Aorta (tissue), 5 donors: ENCODE data around the gene ANTXRL. TPM values are rescaled to one million over a fixed set of nuclear protein-coding genes. Genes with fewer than 3 reads are reported as not detected.
A peak's percentile ranks its signal among the peaks of the same experiment; 100 is the strongest.
"Not testable (repeated sequence)": the region's sequence is repeated elsewhere in the genome, so short reads cannot be mapped to it uniquely, and the experiment has no call there.

Source experiments
- ATAC-seq: fragments of 200-7000 bp; cut with Tn5 transposase; one replicate; pipeline ENCODE4 v1.9.1; 2022; ENCODE audit warnings: moderate library complexity; ENCODE audit not compliant: low FRiP score
- DNase-seq, 2 donors: peaks; one replicate each; pipeline ENCODE4 v3.0.0-alpha.2; 2020
- H3K27ac ChIP-seq, 2 donors: one replicate each; pipeline ENCODE4 v1.5.1; 2013; ENCODE audit warnings: low read length in 2 of 2, mild to moderate bottlenecking in 2 of 2, moderate library complexity in 2 of 2, control low read depth in 1 of 2, inconsistent platforms in 1 of 2, low read depth in 1 of 2
- H3K27me3 ChIP-seq, 2 donors: one replicate each; pipeline ENCODE4 v1.6.1; 2013; ENCODE audit warnings: control low read depth in 1 of 2, low read length in 1 of 2, mild to moderate bottlenecking in 1 of 2, moderate library complexity in 1 of 2; ENCODE audit not compliant: insufficient read depth in 2 of 2, control insufficient read depth in 1 of 2
- H3K36me3 ChIP-seq, 2 donors: one replicate each; pipeline ENCODE4 v1.6.1; 2013; ENCODE audit warnings: control low read depth in 1 of 2, low read length in 1 of 2, mild to moderate bottlenecking in 1 of 2; ENCODE audit not compliant: insufficient read depth in 2 of 2, control insufficient read depth in 1 of 2
- H3K4me1 ChIP-seq, 2 donors: one replicate each; pipeline ENCODE4 v1.6.1; 2013; ENCODE audit warnings: low read length in 2 of 2, control low read depth in 1 of 2, mild to moderate bottlenecking in 1 of 2, moderate library complexity in 1 of 2; ENCODE audit not compliant: insufficient read depth in 2 of 2, control insufficient read depth in 1 of 2
- H3K4me3 ChIP-seq, 2 donors: one replicate each; pipeline ENCODE4 v1.5.1; 2013; ENCODE audit warnings: low read length in 2 of 2, control low read depth in 1 of 2, mild to moderate bottlenecking in 1 of 2
- H3K9me3 ChIP-seq: one replicate; pipeline ENCODE4 v1.6.1; 2013; ENCODE audit warnings: mild to moderate bottlenecking, low read length; ENCODE audit not compliant: control insufficient read depth
- WGBS, 2 donors: extraction: QIAGEN DNeasy Blood & Tissue Kit; methylation state at CpG; one replicate each; pipeline ENCODE4 v1.1.7; 2013; 5-methylcytosine and 5-hydroxymethylcytosine counted together
- intact Hi-C, 2 donors: fragments of 100-400 bp; cut with DNase I; formaldehyde crosslinking; loops; one replicate each; pipeline versions ENCODE4 v1.14.2 to v1.15.0; 2022
- polyA plus RNA-seq, 2 donors: library from polyadenylated mRNA; stranded (reverse); fragments of 200-250 nt; gene quantifications; one replicate each; pipeline ENCODE4 v1.2.3, GENCODE V29; 2013
- total RNA-seq, 2 donors: library from RNA; stranded (reverse); fragmentation: NEBNext Ultra II Directional; extraction: Animal tissue kit (Norgen Biotek cat#: 25700); gene quantifications; one replicate each; pipeline ENCODE4 v1.2.1, GENCODE V29; 2021
- donor health status: healthy with polysubstance abuse.
- donor health status: Bipolar disorder and iron deficiency.
- donor health status: DM: no; HTN: no; CAD: no.
- donor health status: DM: no; HTN: no; CAD: no.
- donor health status: DM: yes; HTN: yes; CAD: no.

The ANTXRL gene
- total and polyA plus RNA-seq, 4 donors, result 0.60 TPM; not detected in 3

DNA sequence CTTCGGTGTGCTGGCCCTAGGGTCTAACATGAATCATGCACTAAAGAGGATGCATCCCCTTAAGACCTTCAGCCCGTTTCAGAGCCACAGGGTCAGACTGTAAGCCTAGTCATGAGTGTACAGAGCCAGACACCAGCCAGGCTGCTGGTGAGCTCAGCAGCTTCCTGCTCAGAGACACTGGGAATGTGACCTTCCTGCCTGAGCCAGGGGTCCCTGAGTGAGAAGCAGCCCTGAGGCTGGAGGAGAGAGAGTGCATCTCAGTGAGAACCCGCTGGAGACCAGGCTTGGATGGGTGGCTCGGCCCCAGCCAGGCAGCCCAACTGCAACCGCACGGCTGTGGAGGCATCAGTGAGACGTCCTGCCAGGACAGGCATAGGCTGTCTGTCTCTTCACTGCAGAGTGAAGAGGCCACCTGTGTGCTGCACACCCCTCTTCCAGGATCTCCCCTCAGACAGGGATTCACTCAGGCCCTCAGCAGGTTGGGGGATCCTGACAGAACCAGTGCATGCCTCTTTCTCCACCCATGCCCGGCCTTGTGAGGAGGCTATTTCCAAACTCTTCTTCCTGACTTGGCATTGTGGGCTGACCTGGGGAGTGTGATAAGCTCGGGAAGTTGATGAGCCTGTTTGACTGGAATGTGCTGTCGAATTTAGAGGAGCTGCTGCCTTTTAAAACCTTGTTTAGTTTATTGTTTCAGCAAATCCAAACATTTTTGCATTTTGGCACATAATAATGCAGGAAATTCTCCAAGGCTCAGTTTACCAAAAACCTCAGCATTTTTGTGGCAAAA lies 28.5 kb downstream of the ANTXRL start:
- not testable (repeated sequence) for ATAC-seq
- 86 to 88% methylated on average over 10 of the region's 10 CpGs for WGBS, 2 donors
- peak in 1 of 2 donors; percentile 40 for DNase-seq

GRCh38 chr10:46317370-46317769 lies 30.6 kb downstream of the ANTXRL start:
- Histone ChIP-seq H3K27me3 (no peaks in the 10 kb centered on the region), H3K36me3 (no peaks in the 10 kb centered on the region), H3K9me3 (no peaks in the 10 kb centered on the region), H3K27ac (no peak overlapping the region), H3K4me1 (no peaks in the 10 kb centered on the region), H3K4me3 (no peak overlapping the region)
- DNase-seq, result no peak
- intact Hi-C loops, result no loop called here
- no peak for ATAC-seq
- WGBS, 2 donors, result 55 to 63% methylated on average over 5 of the region's 5 CpGs

More for the DNA sequence above, 28.5 kb downstream of the ANTXRL start:
- H3K27ac ChIP-seq, H3K4me3 ChIP-seq, H3K9me3 ChIP-seq, intact Hi-C loops, H3K4me1 ChIP-seq, H3K27me3 ChIP-seq, H3K36me3 ChIP-seq: not testable (repeated sequence)

DNA sequence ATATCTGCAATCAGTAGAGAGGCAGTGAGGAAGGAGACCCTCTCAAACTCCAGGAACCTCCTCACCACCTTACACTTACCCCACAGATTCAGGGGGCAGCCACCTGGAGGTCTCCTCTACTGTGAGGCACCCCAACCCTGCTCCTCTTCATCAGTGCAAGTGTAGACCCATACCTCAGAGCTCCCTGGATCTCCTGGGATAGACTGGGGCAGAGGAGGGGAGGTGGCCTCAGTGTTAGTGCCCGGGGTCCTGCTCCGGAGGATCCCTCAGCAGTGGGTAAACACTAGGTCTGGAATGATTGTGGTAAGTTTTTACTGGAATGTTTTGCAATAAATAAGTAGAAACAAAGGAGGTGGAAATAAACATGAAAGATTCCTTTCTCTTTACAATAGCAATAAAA lies 31.1 kb downstream of the ANTXRL start:
- Histone ChIP-seq H3K27ac (no peak overlapping the region), H3K4me1 (no peaks in the 10 kb centered on the region), H3K9me3 (no peaks in the 10 kb centered on the region), H3K27me3 (no peaks in the 10 kb centered on the region), H3K36me3 (no peaks in the 10 kb centered on the region), H3K4me3 (no peak overlapping the region)
- intact Hi-C loops, result no loop called here
- DNase-seq (peak in 1 of 2 donors; percentile 21), ATAC-seq (no peak)
- 98 to 100% methylated on average over 2 of the region's 2 CpGs for WGBS, 2 donors

- intact Hi-C loops, result no loop called here
- no peak for ATAC-seq
Observed at GRCh38 chr10:46318799-46319198, 32.0 kb downstream of the ANTXRL start.

GRCh38 chr10:46319389-46319788 lies 32.6 kb downstream of the ANTXRL start:
- no peak for ATAC-seq

More at GRCh38 chr10:46318799-46319198, 32.0 kb downstream of the ANTXRL start:
- Histone ChIP-seq H3K36me3 (no peaks in the 10 kb centered on the region), H3K4me3 (no peak overlapping the region), H3K4me1 (no peaks in the 10 kb centered on the region), H3K27ac (no peak overlapping the region), H3K27me3 (no peaks in the 10 kb centered on the region), H3K9me3 (no peaks in the 10 kb centered on the region)
- 1 to 6% methylated on average over 4 of the region's 4 CpGs for WGBS, 2 donors
- DNase-seq, result no peak

GRCh38 chr10:46321770-46322169 lies 35.0 kb downstream of the ANTXRL start:
- ATAC-seq, result no peak
- H3K4me3 ChIP-seq, result no peak overlapping the region
- 96 to 98% methylated on average over 4 of the region's 4 CpGs for WGBS, 2 donors

More at GRCh38 chr10:46319389-46319788, 32.6 kb downstream of the ANTXRL start:
- Histone ChIP-seq H3K27ac (no peak overlapping the region), H3K4me1 (no peaks in the 10 kb centered on the region), H3K9me3 (no peaks in the 10 kb centered on the region), H3K36me3 (no peaks in the 10 kb centered on the region), H3K27me3 (no peaks in the 10 kb centered on the region), H3K4me3 (no peak overlapping the region)
- intact Hi-C loops, result no loop called here
- WGBS, 2 donors, result 93 to 95% methylated on average over 3 of the region's 3 CpGs
- no peak for DNase-seq

DNA sequence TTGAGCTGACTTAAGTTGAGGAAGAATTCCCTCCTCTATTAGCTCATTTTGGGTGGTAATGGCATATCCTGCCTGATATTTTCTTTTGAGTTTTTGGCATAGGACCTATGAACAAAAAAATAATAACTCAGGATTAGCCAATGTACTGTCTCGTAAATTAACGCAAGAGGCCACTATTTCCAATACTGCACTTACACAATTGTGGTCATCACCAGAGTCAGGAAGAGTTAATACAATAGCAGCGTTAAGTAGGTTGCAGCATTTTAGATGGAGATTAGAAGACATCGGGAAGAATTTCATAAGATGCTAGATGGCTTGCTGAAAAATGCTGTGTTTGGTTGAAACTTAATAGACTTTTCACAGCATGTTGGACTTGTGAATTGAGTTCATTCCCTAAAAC lies 36.4 kb downstream of the ANTXRL start:
- Histone ChIP-seq H3K4me1 (no peaks in the 10 kb centered on the region), H3K27ac (no peak overlapping the region), H3K27me3 (no peaks in the 10 kb centered on the region), H3K9me3 (no peaks in the 10 kb centered on the region), H3K4me3 (no peak overlapping the region), H3K36me3 (no peaks in the 10 kb centered on the region)
- WGBS, 2 donors, result 77 to 86% methylated on average over 4 of the region's 4 CpGs
- intact Hi-C loops, result no loop called here
- ATAC-seq (no peak), DNase-seq (no peak)

More at GRCh38 chr10:46321770-46322169, 35.0 kb downstream of the ANTXRL start:
- Histone ChIP-seq H3K9me3 (no peaks in the 10 kb centered on the region), H3K27ac (no peak overlapping the region), H3K4me1 (no peaks in the 10 kb centered on the region), H3K36me3 (no peaks in the 10 kb centered on the region), H3K27me3 (no peaks in the 10 kb centered on the region)
- intact Hi-C loops, result no loop called here
- no peak for DNase-seq

- intact Hi-C loops, result no loop called here
- no peak for DNase-seq
- ATAC-seq, result no peak
- WGBS, 2 donors, result 93 to 100% methylated on average over 1 of the region's 1 CpG
- Histone ChIP-seq H3K27me3 (no peaks in the 10 kb centered on the region), H3K4me3 (no peak overlapping the region), H3K27ac (no peak overlapping the region), H3K4me1 (no peaks in the 10 kb centered on the region), H3K36me3 (no peaks in the 10 kb centered on the region), H3K9me3 (no peaks in the 10 kb centered on the region)
Observed at GRCh38 chr10:46325021-46325420, 38.2 kb downstream of the ANTXRL start.

DNA sequence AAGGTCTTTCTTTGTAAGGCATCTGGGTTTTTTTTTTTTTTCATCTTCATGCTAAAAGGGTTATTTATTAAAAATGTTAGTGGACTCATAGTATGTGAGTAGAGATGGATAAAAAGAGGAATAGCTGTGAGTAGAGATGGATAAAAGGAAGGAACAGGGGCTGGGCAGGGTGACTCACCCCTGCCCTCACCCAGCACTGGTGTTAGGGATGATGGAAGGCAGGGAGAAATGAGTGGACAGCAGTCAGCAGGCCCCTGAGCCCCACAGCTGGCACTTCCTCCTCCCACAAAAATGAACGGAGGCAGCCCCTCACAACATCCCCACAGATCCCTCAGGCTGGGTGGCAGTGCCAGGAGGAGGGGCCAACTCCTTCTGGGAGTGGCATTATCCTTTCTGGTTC lies 39.3 kb downstream of the ANTXRL start:
- no peak for DNase-seq
- Histone ChIP-seq H3K9me3 (no peaks in the 10 kb centered on the region), H3K4me1 (no peaks in the 10 kb centered on the region), H3K4me3 (no peak overlapping the region), H3K27me3 (no peaks in the 10 kb centered on the region), H3K36me3 (no peaks in the 10 kb centered on the region), H3K27ac (no peak overlapping the region)
- 78 to 81% methylated on average over 1 of the region's 1 CpG for WGBS, 2 donors
- ATAC-seq, result no peak
- intact Hi-C loops, result no loop called here
